OCI-LY3 (cell line): ENCODE results near the gene FAM228B.

Experiments used
- CTCF ChIP-seq: fragments of 200-600, 300-600 bp; sonication (generic); IDR thresholded peaks from 2 replicates; pipeline ENCODE4 v1.5.1; 2014; ENCODE audit warnings: antibody characterized with exemption, low read length, low read depth
- EZH2phosphoT487 ChIP-seq: fragments of 200-600 bp; shearing (Covaris generic); IDR thresholded peaks from 2 replicates; pipeline ENCODE4 v1.6.1; 2018; ENCODE audit warnings: antibody characterized with exemption, mixed run types, low read depth

- no peak for TF ChIP-seq CTCF
- no peak for TF ChIP-seq EZH2phosphoT487
These were observed 11.8 kb upstream of the FAM228B start for GRCh38 chr2:24111407-24111901.
